ENCODE results near the gene TM4SF18.
"Not testable (repeated sequence)": the region's sequence is repeated elsewhere in the genome, so short reads cannot be mapped to it uniquely, and the experiment has no call there.

The TM4SF18 gene
- 0 to 1.8 (median 0) reads per million in 17 experiments for total RNA-seq

- no peak for DNase-seq
Observed at GRCh38 chr3:149333176-149333859, at the start of gene TM4SF18. TM4SF18 (minus strand) TSS chr3:149333636; CDS start chr3:149333382, 254 bp downstream.

GRCh38 chr3:149382518-149382917 is 49.1 kb upstream of the TM4SF18 start:
- no peak for DNase-seq

- no peak for DNase-seq
Observed at GRCh38 chr3:149382101-149382467, 48.6 kb upstream of the TM4SF18 start.

- no peak for DNase-seq
Observed at GRCh38 chr3:149381173-149382100, 48.0 kb upstream of the TM4SF18 start.

GRCh38 chr3:149380220-149380619 is 46.8 kb upstream of the TM4SF18 start:
- not testable (repeated sequence) for DNase-seq

GRCh38 chr3:149378478-149379309 is 45.3 kb upstream of the TM4SF18 start:
- no peak for DNase-seq

- peak in 1 of 4 experiments; percentile 33 for DNase-seq
Observed at GRCh38 chr3:149377408-149378364, 44.2 kb upstream of the TM4SF18 start, which contains the start of gene TM4SF1. TM4SF1 (minus strand) TSS chr3:149377649; CDS start chr3:149377547, 102 bp downstream.

GRCh38 chr3:149376718-149377407 is 43.4 kb upstream of the TM4SF18 start:
- DNase-seq, result no peak

GRCh38 chr3:149375501-149376196 is 42.2 kb upstream of the TM4SF18 start:
- no peak for DNase-seq

- DNase-seq, result peak in 3 of 4 experiments; percentile 25 to 64 (median 53)
Observed at GRCh38 chr3:149374793-149375500, 41.5 kb upstream of the TM4SF18 start.

GRCh38 chr3:149374391-149374790 is 41.0 kb upstream of the TM4SF18 start:
- DNase-seq, result no peak

GRCh38 chr3:149373235-149374125 is 40.0 kb upstream of the TM4SF18 start:
- peak in 3 of 4 experiments; percentile 33 to 76 (median 73) for DNase-seq

GRCh38 chr3:149371723-149372114 is 38.3 kb upstream of the TM4SF18 start:
- no peak for DNase-seq

- peak; percentile 35 to 60 (median 48) for DNase-seq
Observed at GRCh38 chr3:149371001-149371722, 37.7 kb upstream of the TM4SF18 start.

GRCh38 chr3:149369991-149370866 is 36.8 kb upstream of the TM4SF18 start:
- DNase-seq, result no peak
